H9 (cell line): Measurements from ENCODE around the gene CPM. TPM values are rescaled to one million over a fixed set of nuclear protein-coding genes. Genes with fewer than 3 reads are reported as not detected.

ENCODE experiments used
- DNase-seq: peaks from one replicate; pipeline ENCODE4 v3.0.0-alpha.2; 2017
- H2AFZ ChIP-seq: one replicate; pipeline ENCODE4 v1.6.1; 2013; ENCODE audit warnings: mild to moderate bottlenecking, low read length, control low read depth, moderate library complexity
- H2AK5ac ChIP-seq: 2 replicates; pipeline ENCODE4 v1.6.1; 2013; ENCODE audit warnings: low read length, control low read depth, mixed read lengths; ENCODE audit not compliant: insufficient read length
- H2BK120ac ChIP-seq: one replicate; pipeline ENCODE4 v1.6.1; 2013; ENCODE audit warnings: low read depth, mild to moderate bottlenecking, low read length, control low read depth, inconsistent platforms; ENCODE audit not compliant: poor library complexity, severe bottlenecking
- H2BK12ac ChIP-seq: 2 replicates; pipeline ENCODE4 v1.6.1; 2013; ENCODE audit warnings: low read length, control low read depth, mixed read lengths, low read depth; ENCODE audit not compliant: insufficient read length
- H2BK15ac ChIP-seq: 2 replicates; pipeline ENCODE4 v1.6.1; 2013; ENCODE audit warnings: low read depth, low read length, control low read depth
- H2BK20ac ChIP-seq: one replicate; pipeline ENCODE4 v1.6.1; 2013; ENCODE audit warnings: low read depth, mild to moderate bottlenecking, low read length, control low read depth, inconsistent platforms; ENCODE audit not compliant: poor library complexity, severe bottlenecking
- H2BK5ac ChIP-seq: 2 replicates; pipeline ENCODE4 v1.6.1; 2013; ENCODE audit warnings: low read length, control low read depth, mixed read lengths; ENCODE audit not compliant: insufficient read length
- H3K14ac ChIP-seq: 2 replicates; pipeline ENCODE4 v1.6.1; 2013; ENCODE audit warnings: low read length, control low read depth; ENCODE audit not compliant: insufficient read depth
- H3K18ac ChIP-seq: 2 replicates; pipeline ENCODE4 v1.6.1; 2013; ENCODE audit warnings: low read depth, mild to moderate bottlenecking, mixed read lengths, low read length, control low read depth; ENCODE audit not compliant: insufficient read length
- H3K23ac ChIP-seq: 2 replicates; pipeline ENCODE4 v1.6.1; 2013; ENCODE audit warnings: low read length, control low read depth, mixed read lengths, low read depth; ENCODE audit not compliant: insufficient read length
- H3K23me2 ChIP-seq: 2 replicates; pipeline ENCODE4 v1.6.1; 2013; ENCODE audit warnings: low read depth, mild to moderate bottlenecking, mixed read lengths, low read length, control low read depth; ENCODE audit not compliant: insufficient read length, poor library complexity, severe bottlenecking
- H3K27ac ChIP-seq: 2 replicates; pipeline ENCODE4 v1.5.1; 2013; ENCODE audit warnings: low read length, control low read depth, mixed read lengths, low read depth; ENCODE audit not compliant: insufficient read length
- H3K27me3 ChIP-seq: 2 replicates; pipeline ENCODE4 v1.6.1; 2013; ENCODE audit warnings: low read length, control low read depth, inconsistent platforms; ENCODE audit not compliant: insufficient read depth
- H3K4ac ChIP-seq: 2 replicates; pipeline ENCODE4 v1.6.1; 2013; ENCODE audit warnings: low read depth, mild to moderate bottlenecking, control low read depth, inconsistent platforms, low read length, moderate library complexity
- H3K4me1 ChIP-seq: 2 replicates; pipeline ENCODE4 v1.6.1; 2013; ENCODE audit warnings: low read length, control low read depth, inconsistent platforms; ENCODE audit not compliant: insufficient read depth
- H3K4me2 ChIP-seq: 2 replicates; pipeline ENCODE4 v1.6.1; 2013; ENCODE audit warnings: low read length, control low read depth, mixed read lengths; ENCODE audit not compliant: insufficient read length, insufficient read depth
- H3K56ac ChIP-seq: 2 replicates; pipeline ENCODE4 v1.6.1; 2013; ENCODE audit warnings: low read depth, mild to moderate bottlenecking, mixed read lengths, low read length, control low read depth; ENCODE audit not compliant: insufficient read length
- H3K79me1 ChIP-seq: 2 replicates; pipeline ENCODE4 v1.6.1; 2013; ENCODE audit warnings: low read depth, mild to moderate bottlenecking, moderate library complexity, low read length, control low read depth, inconsistent platforms; ENCODE audit not compliant: insufficient read depth, poor library complexity, severe bottlenecking
- H3K79me2 ChIP-seq: 2 replicates; pipeline ENCODE4 v1.6.1; 2013; ENCODE audit warnings: low read length, control low read depth, inconsistent platforms; ENCODE audit not compliant: insufficient read depth
- H3K9ac ChIP-seq: 2 replicates; pipeline ENCODE4 v1.6.1; 2013; ENCODE audit warnings: low read length, control low read depth, mixed read lengths; ENCODE audit not compliant: insufficient read length; ENCODE audit errors: extremely low read depth
- H3K9me3 ChIP-seq: one replicate; pipeline ENCODE4 v1.6.1; 2013; ENCODE audit warnings: low read depth, low read length, inconsistent platforms; ENCODE audit not compliant: control insufficient read depth
- H3T11ph ChIP-seq: one replicate; pipeline ENCODE4 v1.6.1; 2013; ENCODE audit warnings: mild to moderate bottlenecking, low read length, control low read depth, inconsistent platforms
- H4K20me1 ChIP-seq: one replicate; pipeline ENCODE4 v1.6.1; 2013; ENCODE audit not compliant: control insufficient read depth, insufficient read length, insufficient read depth
- H4K5ac ChIP-seq: 2 replicates; pipeline ENCODE4 v1.6.1; 2013; ENCODE audit warnings: low read depth, mild to moderate bottlenecking, mixed read lengths, low read length, control low read depth; ENCODE audit not compliant: insufficient read length
- H4K8ac ChIP-seq: replicated peaks from 2 replicates; pipeline ENCODE4 v1.6.1; 2013; ENCODE audit warnings: low read length, control low read depth, mixed read lengths, low read depth; ENCODE audit not compliant: insufficient read length
- H4K91ac ChIP-seq: 2 replicates; pipeline ENCODE4 v1.6.1; 2013; ENCODE audit warnings: low read depth, mild to moderate bottlenecking, moderate library complexity, mixed read lengths, low read length, control low read depth; ENCODE audit not compliant: insufficient read length
- H3K27ac Mint-ChIP-seq, 3 experiments: 2 replicates in 2 of 3; 3 replicates in 1 of 3; pipeline ENCODE4 v1.8.0; 2020 to 2021; ENCODE audit warnings: mixed read lengths in 3 of 3, mild to moderate bottlenecking in 1 of 3, moderate library complexity in 1 of 3
- H3K27me3 Mint-ChIP-seq: 2 replicates; pipeline ENCODE4 v1.8.0; 2021; ENCODE audit warnings: low read depth, mild to moderate bottlenecking, moderate library complexity, mixed read lengths
- H3K36me3 Mint-ChIP-seq, 3 experiments: 2 replicates in 2 of 3; 3 replicates in 1 of 3; pipeline ENCODE4 v1.8.0; 2020 to 2021; ENCODE audit warnings: low read depth in 3 of 3, mixed read lengths in 3 of 3; ENCODE audit not compliant: insufficient read depth in 1 of 3
- H3K4me1 Mint-ChIP-seq, 2 experiments: 2 replicates each; pipeline ENCODE4 v1.8.0; 2020; ENCODE audit warnings: mixed read lengths in 2 of 2
- H3K4me3 Mint-ChIP-seq, 2 experiments: 2 replicates in 1 of 2; 3 replicates in 1 of 2; pipeline ENCODE4 v1.8.0; 2020 to 2021; ENCODE audit warnings: mild to moderate bottlenecking in 2 of 2, mixed read lengths in 2 of 2, moderate library complexity in 1 of 2
- H3K9me3 Mint-ChIP-seq, 2 experiments: 2 replicates in 1 of 2; 3 replicates in 1 of 2; pipeline ENCODE4 v1.8.0; 2020; ENCODE audit warnings: mild to moderate bottlenecking in 2 of 2, mixed read lengths in 2 of 2, moderate library complexity in 1 of 2
- CTCF ChIP-seq: fragments of 200-600 bp; sonication (generic); conservative IDR thresholded peaks from 3 replicates; pipeline ENCODE4 v1.8.0; 2021; ENCODE audit warnings: antibody characterized with exemption, mild to moderate bottlenecking
- WGBS: extraction: QIAGEN DNeasy Blood & Tissue Kit; methylation state at CpG from one replicate; pipeline ENCODE4 v1.1.7; 2013; ENCODE audit warnings: missing lambda C conversion rate, low lambda C conversion rate, mixed read lengths; ENCODE audit not compliant: insufficient read length; ENCODE audit errors: extremely low coverage; 5-methylcytosine and 5-hydroxymethylcytosine counted together
- total RNA-seq: library from RNA; stranded (reverse); gene quantifications from 2 replicates; pipeline ENCODE4 v1.2.1, GENCODE V29; 2021

The CPM gene
- total RNA-seq, 1 experiment from 2014 or later = 1.2 TPM

GRCh38 chr12:68866950-68867349 is 66.0 kb downstream of the CPM start:
- Histone ChIP-seq H3K27me3 (no peaks in the 10 kb centered on the region), H3K18ac (no peak overlapping the region), H2BK15ac (no peak overlapping the region), H4K5ac (no peak overlapping the region), H2BK20ac (no peak overlapping the region), H3K79me1 (no peaks in the 10 kb centered on the region), H3K9ac (no peak overlapping the region), H3K23me2 (no peaks in the 10 kb centered on the region), H4K91ac (no peak overlapping the region), H3K4me1 (no peaks in the 10 kb centered on the region; the same call in 1 of the 2 replicates), H4K20me1 (no peaks in the 10 kb centered on the region), H2BK120ac (no peak overlapping the region), H3K4ac (no peak overlapping the region), H3T11ph (no peak overlapping the region), H2AFZ (no peak overlapping the region), H3K27ac (no peak overlapping the region), H3K23ac (no peak overlapping the region), H2BK12ac (no peak overlapping the region), H3K14ac (no peak overlapping the region), H2AK5ac (no peak overlapping the region), H3K9me3 (no peaks in the 10 kb centered on the region), H3K56ac (no peak overlapping the region), H3K4me2 (no peak overlapping the region), H3K79me2 (no peaks in the 10 kb centered on the region), H4K8ac (no peak overlapping the region), H2BK5ac (no peak overlapping the region)
- no peak overlapping the region for H3K4me3 Mint-ChIP-seq
- no peak for DNase-seq
- no peak overlapping the region for H3K27ac Mint-ChIP-seq
- WGBS = no CpG with 5 or more reads among the region's 6 CpGs
- no peaks in the 10 kb centered on the region for H3K27me3 Mint-ChIP-seq
- no peak for TF ChIP-seq CTCF
- peaks cover 10 to 13% of the 10 kb centered on the region in 2 experiments for H3K4me1 Mint-ChIP-seq
- H3K9me3 Mint-ChIP-seq = no peaks in the 10 kb centered on the region
- H3K36me3 Mint-ChIP-seq = no peaks in the 10 kb centered on the region
